Activated T-cell treated with anti-CD3 and anti-CD28 coated beads, Interleukin-2, amount 50 U/mL, for 48 hours (primary cell): ENCODE results near the gene PSMG3.
"Not testable (repeated sequence)": the region's sequence is repeated elsewhere in the genome, so short reads cannot be mapped to it uniquely, and the experiment has no call there.

ENCODE experiments used
- DNase-seq, 2 experiments: peaks; one replicate each; pipeline ENCODE4 v3.0.0-alpha.2; 2020

The PSMG3 gene

DNA sequence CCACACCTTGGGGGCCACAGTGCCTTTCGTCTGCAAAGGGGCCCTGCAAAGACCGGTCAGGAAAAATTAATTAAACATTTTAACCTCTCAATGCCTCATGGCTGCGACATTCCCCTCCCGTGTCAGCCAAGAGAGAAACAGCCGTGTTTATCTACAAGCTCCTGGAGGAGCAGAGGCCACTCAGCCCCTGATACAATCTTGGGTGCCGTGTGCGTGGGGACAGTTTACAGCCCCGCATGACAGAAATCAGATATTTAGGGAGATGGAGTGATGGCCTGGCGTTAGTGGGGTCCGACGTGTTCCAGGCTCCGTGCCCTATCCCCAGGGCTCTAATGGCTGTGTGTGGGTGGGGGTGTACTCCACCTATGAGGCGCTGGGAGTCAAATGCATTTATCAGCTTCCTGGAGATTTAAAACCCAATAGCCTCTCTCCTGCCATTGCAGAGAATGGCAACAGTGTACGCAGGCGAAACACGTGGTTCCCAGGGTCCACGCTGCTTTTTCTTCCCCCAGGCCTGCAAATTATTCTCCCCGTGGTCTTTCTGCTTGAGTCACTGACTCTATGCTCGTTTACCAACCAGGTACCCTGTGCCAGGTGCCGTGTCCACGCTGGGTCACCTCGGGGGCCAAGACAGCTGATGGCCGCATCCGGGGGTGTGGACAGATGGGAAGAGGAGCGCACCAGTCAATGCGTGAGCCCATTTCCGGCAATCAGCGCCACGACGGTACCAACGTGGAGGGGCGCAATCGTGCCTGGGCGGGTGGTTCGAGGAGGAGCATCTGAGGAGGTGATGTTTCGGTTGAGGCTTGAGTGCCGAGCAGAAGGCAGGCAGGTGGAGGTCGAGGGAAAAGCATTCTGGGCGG, 26.6 kb upstream of the PSMG3 start:
- no peak for DNase-seq

DNA sequence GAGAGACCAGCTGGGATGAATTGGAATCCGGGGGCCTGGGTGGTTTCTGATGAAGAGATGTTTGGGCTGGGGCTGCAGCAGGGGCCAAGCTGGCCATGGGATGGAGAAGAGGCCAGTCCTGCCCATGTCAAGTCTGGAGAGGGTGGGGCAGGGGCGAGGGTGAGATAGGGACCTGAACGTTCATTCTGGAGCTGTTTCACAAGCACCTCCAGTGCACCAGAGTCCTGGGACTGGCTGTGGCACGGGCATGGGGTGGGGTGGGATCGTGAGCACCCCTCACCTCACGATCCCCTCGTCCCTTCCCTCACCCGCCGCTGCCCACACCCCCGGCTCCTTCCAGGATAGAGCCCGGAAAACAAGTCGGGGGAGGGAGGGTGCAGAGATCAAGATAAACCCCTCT, 25.8 kb upstream of the PSMG3 start:
- no peak for DNase-seq

DNA sequence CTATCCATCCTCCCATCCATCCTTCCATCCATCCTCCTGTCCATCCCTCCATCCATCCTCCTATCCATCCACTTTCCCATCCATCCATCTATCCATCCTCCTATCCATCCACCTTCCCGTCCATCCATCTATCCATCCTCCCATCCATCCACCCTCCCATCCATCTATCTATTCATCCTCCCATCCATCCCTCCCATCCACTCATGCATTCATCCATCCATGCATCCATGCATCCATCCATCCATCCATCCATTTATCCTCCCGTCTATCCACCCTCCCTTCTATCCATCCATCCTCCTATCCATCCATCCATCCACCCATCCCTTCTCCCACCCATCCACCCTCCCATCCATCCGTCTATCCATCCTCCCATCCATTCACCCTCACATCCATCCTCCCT, 25.2 kb upstream of the PSMG3 start:
- no peak for DNase-seq

DNA sequence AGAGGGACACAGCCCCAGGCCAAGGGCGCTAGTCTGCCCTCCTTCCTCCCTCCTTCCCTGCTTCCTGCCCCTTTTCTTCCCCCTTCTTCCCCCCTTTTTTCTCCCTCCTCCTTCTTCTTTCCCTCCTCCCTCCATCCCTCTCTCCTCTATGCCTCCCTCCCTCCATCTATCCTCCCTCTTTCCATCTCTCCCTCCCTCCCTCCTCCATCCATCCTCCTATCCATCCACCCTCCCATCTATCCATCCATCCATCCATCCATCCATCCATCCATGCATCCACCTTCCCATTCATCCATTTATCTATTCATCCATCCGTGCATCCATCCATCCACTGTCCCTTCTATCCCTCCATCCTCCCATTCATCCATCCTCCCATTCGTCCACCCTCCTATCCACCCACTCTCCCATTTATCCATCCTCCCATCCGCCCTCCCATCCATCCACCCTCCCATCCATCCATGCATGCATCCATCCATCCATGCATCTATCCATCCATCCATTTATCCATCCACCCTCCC, 24.1 kb upstream of the PSMG3 start:
- DNase-seq, result no peak

DNA sequence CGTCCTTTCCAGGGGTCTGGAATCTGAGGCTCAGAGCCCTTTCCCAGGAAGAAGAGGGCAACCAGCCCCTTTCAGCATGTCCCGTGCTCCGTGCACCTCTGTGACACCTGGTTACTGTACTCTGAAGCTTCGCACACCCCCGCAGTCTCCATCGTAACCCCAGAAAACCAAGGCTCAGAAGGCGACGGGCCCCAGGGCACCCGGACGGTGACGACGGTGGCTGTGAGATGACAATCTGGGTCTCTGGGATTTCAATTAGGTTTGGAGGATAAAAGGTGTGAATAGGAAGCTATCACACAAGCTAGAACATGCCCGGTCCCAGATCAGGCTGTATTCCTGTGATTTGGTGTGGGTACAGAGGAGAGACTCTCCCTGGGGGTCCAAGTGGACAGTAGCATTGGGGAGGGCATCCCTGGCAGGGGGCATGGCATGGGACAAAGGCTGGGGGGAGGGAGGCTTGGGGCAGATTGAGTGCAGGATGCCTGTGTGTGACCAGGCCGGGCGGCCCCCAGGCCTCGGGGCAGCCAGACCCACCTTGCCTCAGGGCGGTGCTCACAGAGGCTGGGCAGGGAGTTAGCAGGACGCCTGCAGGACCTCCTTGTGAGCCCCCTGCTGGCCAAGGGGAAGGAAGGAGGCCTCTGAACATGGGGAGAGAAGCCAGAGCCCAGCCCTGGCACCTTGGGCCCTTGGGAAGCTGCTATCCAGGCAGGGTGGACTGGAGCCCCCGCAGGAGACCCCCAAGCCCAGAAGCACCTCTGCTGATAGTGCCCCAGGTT, 23.4 kb upstream of the PSMG3 start:
- peak; percentile 30 to 35 for DNase-seq

DNA sequence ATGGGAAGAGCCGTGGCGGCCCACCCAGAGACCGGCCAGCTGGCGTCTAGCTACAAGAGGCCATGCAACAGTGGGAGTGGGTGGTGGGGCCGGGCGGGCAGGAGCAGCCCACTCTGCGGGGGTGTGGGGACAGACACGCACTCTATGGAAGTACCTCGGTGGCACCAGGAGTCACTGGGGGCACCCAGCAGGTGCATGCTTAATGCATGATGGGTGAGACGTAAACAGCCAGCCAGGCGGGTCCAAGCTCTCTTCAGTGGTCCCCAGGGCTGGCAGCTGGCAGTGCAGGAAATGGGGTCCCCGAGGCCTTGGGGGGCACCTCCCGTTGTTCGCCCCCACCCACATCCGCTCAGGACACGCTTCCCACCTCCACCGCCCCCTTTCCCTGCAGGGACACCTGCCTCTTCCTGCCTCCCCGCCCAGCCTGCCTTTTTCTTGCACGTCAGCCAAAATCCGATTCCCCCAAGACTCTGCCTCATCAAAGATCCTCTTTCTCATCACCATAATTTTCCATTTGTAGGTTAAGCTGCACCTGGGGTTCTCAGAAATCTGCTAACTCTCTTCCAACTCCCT, 22.6 kb upstream of the PSMG3 start:
- peak in 1 of 2 experiments; percentile 20 for DNase-seq

DNA sequence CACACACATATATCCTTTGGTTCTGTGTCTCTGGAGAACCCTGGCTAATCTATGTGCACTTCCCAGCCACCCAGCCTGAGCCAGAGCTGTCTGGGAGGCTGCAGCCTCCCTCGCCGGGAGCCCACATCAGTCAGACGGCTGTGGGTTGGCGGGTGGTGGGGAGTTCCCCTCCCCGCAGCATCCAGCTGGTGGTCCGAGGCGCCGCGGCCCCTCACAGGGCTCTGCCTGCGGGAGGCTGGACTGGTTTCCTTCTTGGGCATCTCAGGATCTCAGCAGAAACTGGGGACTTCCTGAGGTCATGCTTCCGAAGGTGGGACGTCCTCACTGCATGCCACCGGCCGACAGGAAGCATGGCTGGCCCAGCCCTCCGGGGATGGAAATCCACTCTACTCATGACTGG, 22.0 kb upstream of the PSMG3 start:
- peak in 1 of 2 experiments; percentile 37 for DNase-seq

DNA sequence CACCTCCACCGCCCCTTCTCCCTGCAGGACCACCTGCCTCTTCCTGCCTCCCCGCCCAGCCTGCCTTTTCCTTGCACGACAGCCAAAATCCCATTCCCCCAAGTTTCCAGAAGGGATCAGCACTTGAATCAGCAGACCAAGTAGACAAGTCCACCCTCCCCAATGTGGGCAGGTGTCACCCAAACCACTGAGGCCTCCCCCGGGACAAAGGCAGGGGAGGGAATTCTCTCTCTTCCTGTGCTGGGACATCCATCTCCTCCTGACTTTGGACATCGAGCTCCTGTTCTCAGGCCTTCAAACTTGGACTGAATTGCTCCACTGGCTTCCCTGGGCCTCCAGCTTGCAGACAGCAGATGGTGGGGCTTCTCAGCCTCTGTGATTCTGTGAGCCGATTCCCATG, 21.6 kb upstream of the PSMG3 start:
- no peak for DNase-seq

DNA sequence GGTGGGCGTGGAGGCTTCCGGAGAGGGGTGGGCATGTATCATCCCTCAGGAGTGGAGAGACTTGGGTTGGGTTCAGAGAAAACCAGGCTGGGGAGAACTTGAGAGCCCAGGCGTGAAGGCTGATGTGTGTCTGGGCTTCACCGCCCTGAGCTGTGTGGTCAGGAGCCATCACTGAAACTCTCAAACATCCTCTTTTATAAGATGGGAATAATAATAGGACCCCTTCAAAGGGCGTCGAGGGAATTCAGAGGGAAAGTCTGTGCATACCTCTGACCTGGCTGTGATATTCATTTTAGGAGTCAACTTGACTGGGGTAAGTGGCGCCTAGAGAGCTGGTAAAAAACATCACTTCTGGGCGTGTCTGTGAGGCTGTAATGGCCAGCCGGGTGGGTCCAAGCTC, 21.1 kb upstream of the PSMG3 start:
- DNase-seq, result no peak

DNA sequence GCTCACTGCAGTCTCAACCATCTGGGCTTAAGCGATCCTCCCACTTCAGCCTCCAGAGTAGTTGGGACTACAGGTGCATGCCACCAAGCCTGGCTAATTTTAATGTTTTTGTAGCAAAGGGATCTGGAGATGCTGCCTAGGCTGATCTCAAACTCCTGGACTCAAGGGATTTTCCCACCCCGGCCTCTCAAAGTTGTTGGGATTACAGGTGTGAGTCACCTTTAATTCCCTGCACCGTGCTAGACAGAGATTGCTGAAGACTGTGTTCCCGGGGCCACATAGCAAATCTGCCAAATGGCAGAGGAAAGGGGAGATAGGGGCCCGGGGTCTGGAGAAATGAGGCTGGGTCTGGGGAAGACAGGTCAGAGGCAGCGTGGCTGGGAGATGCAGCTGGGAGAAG, 20.6 kb upstream of the PSMG3 start:
- DNase-seq, result no peak

DNA sequence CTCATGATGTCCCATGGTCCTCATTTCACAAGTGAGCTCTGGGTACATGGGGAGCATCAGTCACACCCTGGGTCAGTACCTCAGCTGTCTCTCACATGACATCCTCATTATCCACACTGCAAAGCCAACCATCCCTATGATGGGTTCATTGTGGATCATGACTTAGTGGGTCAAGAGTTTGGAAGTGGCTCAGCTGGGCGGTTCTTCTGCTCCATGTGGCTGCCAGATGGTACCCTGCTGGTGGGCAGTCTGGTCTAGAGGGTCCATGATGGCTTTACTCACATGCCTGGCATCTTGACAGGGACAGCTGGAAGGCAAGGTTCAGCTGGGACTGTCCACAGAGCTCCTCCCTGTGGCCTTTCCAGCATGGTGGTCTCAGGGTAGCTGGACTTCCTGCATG, 19.1 kb upstream of the PSMG3 start:
- DNase-seq, result no peak

DNA sequence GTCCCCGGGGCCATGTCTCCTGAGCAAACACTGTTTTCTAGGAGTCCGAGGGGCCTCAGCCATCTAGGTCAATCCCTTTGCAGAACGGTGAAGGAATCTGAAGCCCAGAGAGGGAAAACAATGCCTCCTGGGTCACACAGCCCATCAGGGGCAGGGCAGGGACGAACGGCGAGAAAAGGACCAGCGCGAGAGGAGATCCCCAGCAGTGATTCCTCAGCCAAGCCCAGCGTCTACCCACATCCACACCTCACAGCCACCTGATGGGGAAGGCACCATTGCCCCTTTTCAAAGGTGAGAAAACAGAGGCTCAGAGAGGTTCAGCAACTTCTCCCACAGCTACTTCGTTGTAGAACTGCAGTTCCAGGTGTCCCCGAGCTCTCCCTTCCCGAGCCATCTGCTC, 17.9 kb upstream of the PSMG3 start:
- no peak for DNase-seq

DNA sequence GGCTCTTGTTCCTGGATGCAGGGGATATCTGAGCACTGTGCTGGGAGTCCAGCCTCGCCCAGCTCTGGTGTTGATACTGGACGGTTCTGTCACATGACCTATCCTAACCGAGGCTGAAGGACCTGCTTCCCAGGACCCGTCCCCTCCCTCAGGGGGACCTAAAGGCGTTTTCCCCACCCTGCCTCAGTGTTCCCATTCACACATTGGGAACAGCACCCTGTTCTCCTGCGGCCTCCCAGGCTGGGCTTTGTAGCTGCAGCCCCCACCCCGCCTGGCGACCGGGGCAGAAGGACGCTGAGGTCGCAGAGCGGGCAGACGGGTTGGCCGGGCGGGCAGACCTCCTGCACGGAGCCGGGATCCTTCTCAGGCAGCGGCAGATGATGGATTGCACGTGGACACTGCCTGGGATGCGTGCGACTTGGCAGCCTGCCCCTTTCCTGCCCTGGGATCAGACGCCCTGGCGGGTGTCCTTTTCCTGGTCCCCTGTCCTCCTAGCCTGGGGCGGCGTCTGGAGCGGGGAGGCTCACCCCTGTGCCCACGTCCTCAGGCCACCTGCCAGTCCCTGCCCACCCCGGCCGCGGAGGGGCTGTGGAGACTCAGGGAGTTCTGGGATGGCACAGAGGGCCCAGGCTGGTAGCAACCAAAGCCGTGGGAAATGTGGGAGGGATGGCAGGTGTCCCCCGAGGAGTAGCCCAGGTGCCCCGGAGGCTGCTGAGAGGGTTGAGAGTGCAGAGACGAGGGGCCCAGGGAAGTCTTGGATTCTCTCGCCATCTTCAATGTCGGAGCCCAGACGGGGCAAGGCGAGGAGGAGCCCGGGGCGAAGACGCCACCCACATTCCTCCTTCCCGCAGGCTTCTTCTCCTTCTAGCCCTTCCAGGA, 17.2 kb upstream of the PSMG3 start:
- DNase-seq, result no peak

DNA sequence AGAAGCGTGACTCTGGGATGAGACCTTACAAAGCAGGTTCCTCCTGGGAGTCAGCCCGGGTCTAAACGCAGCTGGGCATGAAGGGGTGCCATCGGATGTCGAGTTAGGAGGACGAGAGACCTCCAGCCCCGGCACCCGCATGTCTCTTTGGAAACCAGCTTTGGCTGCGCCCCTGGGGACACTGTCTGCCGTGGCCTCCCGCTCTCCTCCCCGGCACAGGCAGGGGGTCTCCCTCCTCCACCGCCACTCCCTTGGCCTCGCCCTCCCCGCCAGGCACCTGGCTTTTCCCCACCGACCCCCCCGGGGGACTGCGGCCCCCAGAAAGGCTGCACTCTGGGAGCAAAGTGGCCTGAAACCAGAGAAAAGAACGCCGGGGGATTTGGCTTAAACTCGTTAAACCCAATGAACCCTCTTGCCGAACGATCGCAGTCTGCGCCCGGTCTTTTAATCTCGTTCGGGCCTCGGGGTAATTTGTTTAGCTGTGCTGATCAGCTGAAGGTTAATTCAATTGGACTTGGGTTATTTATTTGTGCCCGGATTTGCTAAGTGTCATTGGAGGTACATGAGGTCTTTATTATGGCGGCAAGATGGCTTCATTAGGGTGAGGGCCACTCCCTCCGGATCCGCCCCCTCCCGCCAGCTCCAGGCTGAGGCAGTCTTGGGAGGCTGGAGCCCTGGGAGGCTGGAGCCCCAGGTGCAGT, 16.4 kb upstream of the PSMG3 start:
- no peak for DNase-seq

DNA sequence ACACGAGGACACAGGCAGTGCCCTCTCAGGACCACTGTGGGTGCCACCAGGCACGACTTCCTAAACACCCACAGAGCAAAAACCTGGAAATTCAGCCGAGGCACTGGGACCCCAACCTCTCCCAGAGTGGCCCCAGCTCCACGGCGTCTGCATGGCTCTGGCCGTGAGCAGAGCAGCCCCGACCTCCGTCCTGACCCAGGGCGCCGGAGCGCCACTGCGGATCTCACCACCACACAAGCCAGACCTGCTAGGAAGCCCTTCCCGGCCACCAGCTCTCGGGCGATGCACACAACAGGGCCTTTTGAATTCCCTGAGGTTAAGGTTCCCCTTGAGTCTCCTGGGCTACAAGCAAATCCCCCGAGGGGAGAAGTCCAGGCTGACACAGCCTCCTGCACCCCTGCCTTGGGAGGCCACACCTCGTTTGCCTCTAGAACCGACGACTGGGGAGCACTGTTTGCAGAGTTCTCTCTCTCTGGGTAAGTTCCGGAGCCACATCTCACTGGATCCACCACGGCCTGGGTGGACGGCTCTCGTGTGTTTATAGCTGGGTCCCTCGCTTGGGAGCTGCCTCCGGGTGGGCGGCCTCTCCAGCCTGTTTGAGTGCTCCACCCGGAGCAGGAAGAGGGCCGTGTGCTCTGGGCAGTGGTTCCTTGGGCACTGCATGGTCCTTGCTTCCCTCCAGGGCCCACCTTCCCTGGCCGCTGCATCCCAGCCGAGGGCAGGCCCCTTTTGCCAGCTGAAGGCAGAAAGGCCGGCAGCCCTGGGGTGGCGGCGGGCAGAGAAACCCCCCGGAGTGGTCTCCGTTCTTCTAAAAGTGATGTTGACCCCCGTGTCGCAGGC, 15.5 kb upstream of the PSMG3 start:
- DNase-seq, result no peak

DNA sequence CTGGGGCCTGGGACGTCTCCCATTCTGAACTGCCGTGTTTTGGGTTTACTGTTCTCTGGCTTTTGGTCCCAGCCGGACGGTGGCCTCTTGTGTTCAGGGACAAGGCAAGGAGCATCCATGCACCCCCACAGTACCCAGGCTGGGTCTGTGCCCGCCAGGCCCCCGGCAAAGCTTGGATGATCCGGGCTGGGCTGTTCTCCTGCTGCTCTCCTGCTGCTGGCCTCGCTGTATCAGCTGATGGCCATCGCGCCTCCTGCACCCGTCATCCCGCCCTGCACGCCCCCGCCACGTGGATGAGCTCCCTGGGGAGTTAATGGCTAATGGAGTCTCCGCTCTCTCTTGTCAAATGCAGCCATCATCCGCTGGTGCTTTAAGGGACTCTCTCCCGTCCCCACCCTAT, 14.9 kb upstream of the PSMG3 start:
- no peak for DNase-seq

DNA sequence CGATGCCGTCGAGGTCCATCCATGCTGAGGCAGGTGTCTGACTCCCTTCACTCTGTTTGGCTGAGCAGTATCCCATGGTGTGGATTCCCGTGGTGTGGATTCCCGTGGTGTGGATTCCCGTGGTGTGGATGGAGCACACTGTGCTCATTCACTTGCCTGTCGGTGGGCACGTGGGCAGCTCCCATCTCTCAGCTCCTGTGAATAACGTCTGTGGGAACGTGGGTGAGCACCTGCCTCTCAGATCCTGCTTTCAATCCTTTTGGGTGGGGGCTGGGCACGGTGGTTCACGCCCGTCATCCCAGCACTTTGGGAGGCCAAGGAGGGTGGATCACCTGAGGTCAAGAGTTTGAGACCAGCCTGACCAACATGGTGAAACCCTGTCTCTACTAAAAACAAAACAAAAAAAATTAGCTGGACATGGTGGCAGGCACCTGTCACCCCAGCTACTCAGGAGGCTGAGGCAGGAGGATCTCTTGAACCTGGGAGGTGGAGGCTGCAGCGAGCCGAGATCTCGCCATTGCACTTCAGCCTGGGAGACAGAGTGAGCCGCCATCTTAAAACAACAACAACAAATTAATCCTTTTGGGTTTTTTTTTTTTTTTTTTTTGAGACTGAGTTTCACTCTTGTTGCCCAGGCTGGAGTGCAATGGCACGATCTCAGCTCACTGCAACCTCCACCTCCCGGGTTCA, 13.6 kb upstream of the PSMG3 start:
- DNase-seq, result not testable (repeated sequence)

DNA sequence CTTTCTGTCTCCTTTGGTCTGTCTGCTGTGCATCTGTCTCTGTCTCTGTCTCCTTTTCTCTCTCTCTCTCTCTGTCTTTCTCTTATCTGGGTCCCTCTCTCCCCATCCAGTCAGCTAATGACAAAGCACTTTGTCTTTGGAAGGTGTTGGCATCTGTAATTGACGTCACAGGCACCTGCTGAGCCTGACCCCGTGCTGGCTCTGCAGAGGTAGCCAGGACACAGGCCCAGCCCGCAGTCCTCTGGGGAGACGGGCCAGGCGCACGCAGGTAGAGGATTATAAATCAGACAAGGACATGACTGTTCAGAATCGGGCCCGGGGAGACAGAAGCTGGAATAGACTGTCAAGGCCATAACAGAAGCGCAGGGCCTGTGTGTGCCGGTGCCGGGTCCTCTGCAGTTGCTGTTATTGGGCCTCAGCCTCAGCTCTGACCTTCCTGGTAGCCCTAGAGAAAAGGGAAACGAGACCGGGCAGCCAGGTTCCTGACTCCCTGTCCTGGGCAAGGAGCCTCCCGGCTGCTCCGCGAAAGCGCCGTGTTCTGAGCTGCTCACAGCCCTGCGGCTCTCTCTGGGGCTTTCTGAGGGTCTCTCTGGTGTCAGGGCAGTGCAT, 10.7 kb upstream of the PSMG3 start:
- DNase-seq, result no peak

DNA sequence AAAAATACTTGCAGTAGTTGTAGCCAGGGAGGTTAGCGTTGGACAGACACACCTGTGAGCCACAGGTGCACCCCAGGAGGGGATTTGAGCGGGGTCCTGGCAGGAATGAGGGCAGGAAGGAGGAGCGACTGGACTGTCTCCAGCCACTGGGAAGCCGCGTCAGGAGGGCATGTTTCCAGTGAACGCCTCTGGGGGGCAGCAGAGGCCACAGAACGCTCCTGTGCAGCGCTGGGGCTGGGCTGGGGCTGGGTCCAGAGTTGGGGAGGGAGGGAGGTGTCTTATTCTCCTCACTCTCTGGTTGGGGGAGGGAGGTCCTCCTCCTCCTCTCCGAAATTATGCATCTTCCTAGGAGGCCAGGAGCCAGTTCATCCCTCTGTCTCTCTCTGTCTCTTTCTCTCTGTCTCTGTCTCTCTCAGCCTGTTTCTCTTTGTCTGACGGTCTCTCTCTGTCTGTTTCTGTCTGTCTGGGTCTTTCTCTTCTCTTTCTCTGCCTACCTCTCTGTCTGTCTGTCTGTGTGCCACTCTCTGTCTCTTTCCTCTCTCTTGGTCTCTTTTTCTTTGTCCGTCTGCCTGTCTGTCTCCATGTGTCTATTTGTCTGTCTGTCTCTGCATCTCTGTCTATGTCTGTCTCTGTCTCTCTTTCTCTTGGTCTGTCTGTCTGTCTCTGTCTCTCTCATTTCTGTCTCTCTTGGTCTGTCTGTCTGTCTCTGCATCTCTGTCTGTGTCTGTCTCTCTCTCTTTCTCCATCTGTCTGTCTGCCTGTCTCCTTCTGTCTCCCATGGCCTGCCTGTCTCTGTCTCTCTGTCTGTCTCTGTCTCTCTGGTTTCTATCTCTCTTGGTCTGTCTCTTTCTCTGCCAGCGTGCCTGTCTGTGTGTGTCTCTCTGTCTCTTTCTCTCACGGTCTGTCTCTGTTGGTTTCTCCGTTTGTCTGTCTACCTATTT, 9.9 kb upstream of the PSMG3 start:
- DNase-seq, result peak; percentile 81 to 85
